Fibroblast of skin of left quadriceps (primary cell): ENCODE measurements around the gene LYPD6.
"Not testable (repeated sequence)": the region's sequence is repeated elsewhere in the genome, so short reads cannot be mapped to it uniquely, and the experiment has no call there.

ENCODE experiments used
- DNase-seq, 2 experiments: peaks; one replicate each; pipeline ENCODE4 v3.0.0-alpha.2; 2013; ENCODE audit warnings: low read depth in 2 of 2

LYPD6 gene

DNA sequence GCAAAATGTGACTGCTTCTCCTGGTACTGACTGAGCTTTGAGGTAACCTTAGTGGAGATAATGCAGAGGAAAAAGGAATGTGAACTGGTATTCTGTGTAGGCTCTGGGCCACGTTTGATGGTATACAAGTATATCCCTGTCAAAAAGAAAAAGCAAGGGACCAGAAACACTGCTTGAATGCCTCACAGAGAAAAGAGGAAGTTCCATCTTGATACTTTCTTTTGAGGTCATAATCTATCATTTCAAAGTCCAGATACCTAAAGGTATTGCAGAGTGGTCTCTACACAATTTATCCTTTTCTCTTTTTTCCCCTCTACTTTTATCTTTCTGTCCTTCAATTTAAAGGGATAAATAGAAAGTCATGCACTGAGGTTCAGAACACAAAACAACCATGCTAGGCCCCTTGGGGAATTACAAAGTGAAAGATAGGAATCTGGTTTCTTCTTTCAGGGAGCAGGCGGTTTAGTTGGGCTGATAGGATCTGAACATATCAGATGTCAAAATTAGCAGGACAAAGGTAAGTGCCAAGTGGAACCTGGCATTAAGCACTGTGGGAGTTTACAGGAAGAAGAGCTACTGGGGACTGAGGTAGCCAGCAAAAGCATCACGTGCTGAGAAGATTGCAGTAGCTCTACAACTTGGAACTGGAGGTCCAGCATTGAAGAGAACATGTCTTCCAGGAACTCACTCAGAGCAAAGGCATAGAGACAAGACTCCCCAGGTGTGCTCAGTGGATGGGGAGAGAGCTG is 121.2 kb downstream of the LYPD6 start:
- no peak for DNase-seq

DNA sequence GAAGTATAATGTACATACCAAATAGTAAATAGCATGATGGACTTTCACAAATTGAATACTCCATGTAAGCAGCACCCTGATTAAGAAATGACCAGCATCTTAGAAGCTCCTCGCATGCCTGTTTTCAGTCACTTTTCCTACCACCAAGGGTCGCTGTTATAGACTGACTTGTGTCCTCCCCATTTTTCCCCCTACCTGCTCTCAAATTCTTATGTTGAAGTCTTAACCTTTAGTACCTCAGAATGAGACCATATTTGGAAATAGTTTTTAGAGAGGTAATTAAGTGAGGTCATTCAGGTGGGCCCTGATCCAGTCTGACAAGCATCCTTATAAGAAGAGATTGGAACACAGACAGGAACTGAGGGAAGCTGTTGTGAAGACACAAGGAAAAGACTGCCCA is 125.9 kb downstream of the LYPD6 start:
- no peak for DNase-seq

GRCh38 chr2:149458502-149458901 is 128.1 kb downstream of the LYPD6 start:
- DNase-seq = no peak

GRCh38 chr2:149463328-149464002 is 133.1 kb downstream of the LYPD6 start:
- DNase-seq = no peak

GRCh38 chr2:149464396-149464795 is 134.0 kb downstream of the LYPD6 start:
- DNase-seq = no peak

DNA sequence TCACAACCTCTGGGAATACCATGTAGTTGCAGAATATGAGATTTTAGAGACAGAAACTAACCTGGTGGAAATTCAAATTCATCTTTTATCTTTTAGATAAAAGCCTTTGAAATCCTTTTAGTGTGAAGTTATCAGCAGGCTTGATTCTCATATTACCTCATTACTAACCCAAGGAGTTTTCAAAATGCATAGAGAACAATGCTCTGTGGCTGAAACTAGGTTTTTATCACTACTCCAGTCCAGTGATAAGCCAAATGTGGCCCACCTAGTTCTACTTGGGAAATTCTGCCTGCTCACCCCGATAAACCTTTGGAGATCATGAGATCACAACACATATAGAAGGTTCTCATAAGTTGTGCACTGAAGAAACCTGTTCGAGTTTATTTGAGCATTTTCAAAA is 135.5 kb downstream of the LYPD6 start:
- no peak for DNase-seq

- DNase-seq = peak; percentile 38 to 48
Measured at GRCh38 chr2:149466635-149467034, 136.2 kb downstream of the LYPD6 start.

DNA sequence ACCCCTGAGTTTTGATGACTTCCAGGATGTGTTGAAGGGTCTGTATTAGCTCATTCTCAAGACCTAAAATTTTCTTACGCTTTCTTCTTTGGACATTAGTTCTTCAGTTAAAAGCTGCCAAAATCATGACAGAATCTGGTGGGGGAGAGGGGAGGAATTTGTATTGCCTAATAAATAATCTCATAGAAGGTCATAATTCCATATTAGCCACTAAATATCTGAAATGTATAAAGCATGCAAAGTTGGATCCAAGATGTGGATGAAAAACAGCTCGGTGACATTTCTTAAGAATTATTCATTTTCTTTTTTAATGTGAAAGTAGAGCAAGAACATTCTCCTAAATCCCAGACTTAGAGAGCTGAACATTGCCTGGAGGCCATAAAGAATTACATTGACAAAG is 137.0 kb downstream of the LYPD6 start:
- peak; percentile 55 to 60 for DNase-seq

- no peak for DNase-seq
Measured at GRCh38 chr2:149468636-149469035, 138.2 kb downstream of the LYPD6 start.

DNA sequence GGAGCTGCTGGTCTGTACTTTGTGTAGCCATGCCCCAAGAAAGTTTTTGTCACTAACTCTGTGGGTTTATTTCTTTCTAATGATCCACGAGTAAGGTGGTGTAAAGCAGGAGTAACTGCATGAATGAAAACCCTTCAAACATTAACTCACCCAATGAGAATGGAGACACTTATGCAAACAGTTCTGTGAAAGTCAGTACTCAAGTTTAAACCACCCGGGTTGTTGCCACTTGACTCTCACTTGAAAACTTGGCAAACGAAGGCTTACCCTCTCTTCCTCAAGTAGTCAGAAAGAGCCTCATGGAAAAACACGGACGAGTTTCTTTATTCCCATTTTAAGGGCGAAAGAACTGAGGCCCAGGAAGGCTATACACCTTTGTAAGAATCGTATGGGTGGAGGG is 139.7 kb downstream of the LYPD6 start:
- no peak for DNase-seq

DNA sequence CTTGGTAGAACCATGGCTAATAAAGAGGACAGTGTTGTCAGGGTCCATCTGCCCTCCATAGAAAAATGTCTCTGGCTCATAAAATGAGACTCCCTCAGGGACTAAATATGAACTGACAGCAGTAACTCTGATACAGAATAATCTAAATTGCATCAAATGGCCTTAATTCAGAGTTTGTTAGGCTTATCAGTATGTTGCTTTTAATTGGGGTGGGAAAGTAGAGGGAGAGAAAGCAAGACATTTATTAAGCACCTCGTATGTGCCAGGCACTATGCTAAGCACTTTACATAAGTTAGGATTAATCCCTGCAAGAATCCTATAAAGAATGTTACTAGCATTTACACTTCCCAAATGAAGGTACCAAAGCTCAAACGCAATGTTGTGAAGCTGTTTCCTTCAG is 142.0 kb downstream of the LYPD6 start:
- DNase-seq = no peak

- no peak for DNase-seq
Measured at GRCh38 chr2:149473068-149473467, 142.7 kb downstream of the LYPD6 start.

DNA sequence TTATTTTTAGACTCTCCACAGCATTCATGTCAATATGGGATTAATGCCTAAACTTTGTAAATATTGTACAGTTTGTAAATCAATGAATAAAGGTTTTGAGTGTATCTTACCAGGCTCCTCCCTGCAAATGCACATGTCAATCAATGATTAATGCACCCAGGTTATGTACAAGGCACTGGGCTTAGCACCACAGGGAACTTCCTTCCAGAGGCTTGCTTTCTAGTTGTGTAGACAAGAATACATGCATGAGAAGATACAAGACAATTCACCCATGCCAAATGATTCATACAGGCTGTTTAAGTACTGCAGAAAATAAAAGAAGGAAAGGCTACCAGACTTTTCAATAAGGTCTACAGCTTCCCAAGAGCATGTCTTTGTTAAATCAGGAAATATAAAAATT is 143.1 kb downstream of the LYPD6 start:
- no peak for DNase-seq

- no peak for DNase-seq
Measured at GRCh38 chr2:149483004-149483605, 152.7 kb downstream of the LYPD6 start.

DNA sequence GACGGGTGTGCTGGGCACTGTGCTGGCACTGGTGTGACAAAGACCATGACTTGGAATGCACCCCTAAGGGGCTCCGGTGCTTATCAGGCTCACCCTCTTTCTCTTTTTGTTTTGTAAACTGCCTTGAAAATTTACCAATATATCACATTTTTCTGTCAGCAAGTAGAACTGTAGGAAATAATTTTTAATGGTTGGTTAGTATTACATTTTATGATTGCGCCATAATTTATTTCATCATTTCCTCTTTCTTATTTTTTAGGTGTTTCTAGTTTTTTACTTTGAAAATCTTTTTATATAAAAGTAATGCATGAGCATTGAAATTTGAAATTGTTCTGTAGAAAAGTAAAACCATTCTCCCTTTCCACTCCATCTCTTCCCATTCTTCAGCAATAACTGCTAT is 156.3 kb downstream of the LYPD6 start:
- DNase-seq = no peak

- no peak for DNase-seq
Measured at GRCh38 chr2:149487189-149487588, 156.8 kb downstream of the LYPD6 start.

GRCh38 chr2:149488706-149489440 is 158.5 kb downstream of the LYPD6 start:
- no peak for DNase-seq

DNA sequence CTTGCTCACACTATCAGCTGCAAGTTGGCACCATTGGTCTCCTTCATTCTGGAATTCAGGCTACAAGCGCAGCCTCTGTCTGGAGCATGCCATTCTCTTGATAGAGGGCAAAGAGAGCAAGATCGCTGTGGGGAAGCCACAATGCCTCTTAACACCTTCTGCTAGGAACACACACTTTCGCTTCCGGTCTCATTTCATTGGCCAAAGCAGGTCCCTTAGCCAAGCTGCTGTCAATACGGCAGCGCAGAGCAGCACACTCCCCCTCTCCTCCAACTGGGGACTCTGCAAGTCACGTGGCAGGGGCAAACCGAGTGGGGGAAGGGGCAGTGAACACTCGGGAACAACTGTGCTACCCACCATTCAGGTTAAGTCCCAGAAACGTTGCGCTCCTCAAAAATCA is 159.1 kb downstream of the LYPD6 start:
- no peak for DNase-seq

DNA sequence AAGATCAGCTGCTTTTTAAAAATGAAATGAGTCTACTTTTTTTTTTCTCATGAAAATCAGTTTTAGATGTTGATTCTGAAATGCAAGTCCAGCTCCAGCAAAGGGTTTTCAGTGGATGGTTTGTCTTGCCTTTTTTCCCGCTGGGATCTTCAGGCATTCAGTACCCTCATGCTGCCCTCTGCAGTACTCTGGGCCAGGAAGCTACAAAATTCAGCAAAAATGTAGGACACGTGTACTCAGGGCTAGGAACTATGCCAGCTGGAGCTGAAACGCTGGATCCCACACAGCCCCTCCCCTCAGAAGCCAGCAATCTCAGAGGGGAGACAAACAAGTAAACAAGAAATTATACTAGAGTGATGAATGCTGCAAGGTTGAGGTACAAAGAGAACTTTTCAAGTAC is 159.9 kb downstream of the LYPD6 start:
- DNase-seq = peak; percentile 28 to 42

DNA sequence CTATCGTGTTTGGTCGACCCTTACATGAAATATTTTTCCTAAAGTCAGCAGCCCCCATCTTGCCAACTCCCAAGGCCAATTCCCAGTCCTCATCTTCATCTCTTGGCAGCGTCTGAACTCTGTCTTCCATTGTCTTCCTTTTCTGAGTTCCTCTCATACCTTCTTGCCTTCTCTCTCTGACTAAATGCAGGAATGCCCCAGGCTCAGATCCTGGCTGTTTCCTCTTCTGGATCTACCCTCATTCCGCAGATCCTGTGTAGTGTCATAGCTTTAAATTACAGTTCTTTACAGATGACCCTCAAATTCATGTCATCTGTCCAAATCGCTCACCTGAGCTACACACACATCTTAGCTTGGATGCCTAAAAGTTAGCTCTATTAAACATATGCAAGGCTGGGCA is 162.5 kb downstream of the LYPD6 start:
- DNase-seq = no peak

GRCh38 chr2:149499204-149499603 is 168.8 kb downstream of the LYPD6 start:
- DNase-seq = not testable (repeated sequence)

DNA sequence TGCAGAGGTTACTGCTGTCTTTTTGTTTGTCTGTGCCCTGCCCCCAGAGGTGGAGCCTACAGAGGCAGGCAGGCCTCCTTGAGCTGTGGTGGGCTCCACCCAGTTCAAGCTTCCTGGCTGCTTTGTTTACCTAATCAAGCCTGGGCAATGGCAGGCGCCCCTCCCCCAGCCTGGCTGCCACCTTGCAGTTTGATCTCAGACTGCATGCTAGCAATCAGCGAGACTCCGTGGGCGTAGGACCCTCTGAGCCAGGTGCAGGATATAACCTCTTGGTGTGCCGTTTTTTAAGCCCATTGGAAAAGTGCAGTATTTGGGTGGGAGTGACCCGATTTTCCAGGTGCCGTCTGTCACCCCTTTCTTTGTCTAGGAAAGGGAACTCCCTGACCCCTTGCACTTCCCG is 176.4 kb downstream of the LYPD6 start:
- not testable (repeated sequence) for DNase-seq
